Adrenal gland (tissue), 5 donors: ENCODE results near the gene HPDL.
"Not testable (repeated sequence)": the region's sequence is repeated elsewhere in the genome, so short reads cannot be mapped to it uniquely, and the experiment has no call there.

Source experiments
- POLR2A ChIP-seq, 2 donors: fragments of 450-650 bp; IDR thresholded peaks; one replicate each; pipeline ENCODE4 v1.6.1; 2017; ENCODE audit warnings: antibody characterized with exemption in 2 of 2, mild to moderate bottlenecking in 2 of 2, moderate library complexity in 1 of 2
- TF ChIP-seq, protein P1 (sequence below), 6 experiments: fragments of 450-650 bp in 4 of 6; fragments of 200-600 bp in 2 of 6; sonication (generic) in 1 of 6; IDR thresholded peaks; 1 replicate in 5 of 6; 2 replicates in 1 of 6; pipeline versions ENCODE4 v1.5.1 to v1.8.0; 2016 to 2021; ENCODE audit warnings: antibody characterized with exemption in 6 of 6, mild to moderate bottlenecking in 2 of 6, moderate library complexity in 1 of 6
- donor health status: DM: no; HTN: no; CAD: no.

GRCh38 chr1:45291002-45291401, 35.7 kb upstream of the HPDL start:
- TF ChIP-seq, protein P1, sequence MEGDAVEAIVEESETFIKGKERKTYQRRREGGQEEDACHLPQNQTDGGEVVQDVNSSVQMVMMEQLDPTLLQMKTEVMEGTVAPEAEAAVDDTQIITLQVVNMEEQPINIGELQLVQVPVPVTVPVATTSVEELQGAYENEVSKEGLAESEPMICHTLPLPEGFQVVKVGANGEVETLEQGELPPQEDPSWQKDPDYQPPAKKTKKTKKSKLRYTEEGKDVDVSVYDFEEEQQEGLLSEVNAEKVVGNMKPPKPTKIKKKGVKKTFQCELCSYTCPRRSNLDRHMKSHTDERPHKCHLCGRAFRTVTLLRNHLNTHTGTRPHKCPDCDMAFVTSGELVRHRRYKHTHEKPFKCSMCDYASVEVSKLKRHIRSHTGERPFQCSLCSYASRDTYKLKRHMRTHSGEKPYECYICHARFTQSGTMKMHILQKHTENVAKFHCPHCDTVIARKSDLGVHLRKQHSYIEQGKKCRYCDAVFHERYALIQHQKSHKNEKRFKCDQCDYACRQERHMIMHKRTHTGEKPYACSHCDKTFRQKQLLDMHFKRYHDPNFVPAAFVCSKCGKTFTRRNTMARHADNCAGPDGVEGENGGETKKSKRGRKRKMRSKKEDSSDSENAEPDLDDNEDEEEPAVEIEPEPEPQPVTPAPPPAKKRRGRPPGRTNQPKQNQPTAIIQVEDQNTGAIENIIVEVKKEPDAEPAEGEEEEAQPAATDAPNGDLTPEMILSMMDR (IDR thresholded peaks at IDR 0.05) = not testable (repeated sequence)
- TF ChIP-seq POLR2A (IDR thresholded peaks at IDR 0.05) = not testable (repeated sequence)
